HG03571 (cell line): ENCODE results near the gene ABCD3.
"Not testable (repeated sequence)": the region's sequence is repeated elsewhere in the genome, so short reads cannot be mapped to it uniquely, and the experiment has no call there.

Source experiments
- ATAC-seq: cut with Tn5 transposase; IDR thresholded peaks from one replicate; pipeline ENCODE4 v1.9.1; 2021; ENCODE audit not compliant: unreplicated experiment

ABCD3 gene

GRCh38 chr1:94411237-94411636 is 7.0 kb upstream of the ABCD3 start:
- peak; percentile 54 for ATAC-seq

- ATAC-seq = no peak
Observed at GRCh38 chr1:94413311-94413710, 4.9 kb upstream of the ABCD3 start.

- no peak for ATAC-seq
Observed at GRCh38 chr1:94416901-94417727, 1.1 kb upstream of the ABCD3 start.

- ATAC-seq = no peak
Observed at GRCh38 chr1:94417728-94417977, 536 bp upstream of the ABCD3 start.

- ATAC-seq = peak; percentile 27
Observed at GRCh38 chr1:94418664-94419655, 771 bp downstream of the ABCD3 start.

GRCh38 chr1:94422115-94422820 is 4.1 kb downstream of the ABCD3 start:
- no peak for ATAC-seq

GRCh38 chr1:94425821-94426484 is 7.8 kb downstream of the ABCD3 start:
- no peak for ATAC-seq

- not testable (repeated sequence) for ATAC-seq
Observed at GRCh38 chr1:94426485-94426870, 8.3 kb downstream of the ABCD3 start.

- ATAC-seq = no peak
Observed at GRCh38 chr1:94428441-94428840, 10.3 kb downstream of the ABCD3 start.

GRCh38 chr1:94428927-94429528 is 10.8 kb downstream of the ABCD3 start:
- not testable (repeated sequence) for ATAC-seq

- ATAC-seq = not testable (repeated sequence)
Observed at GRCh38 chr1:94430066-94430465, 11.9 kb downstream of the ABCD3 start.

- ATAC-seq = no peak
Observed at GRCh38 chr1:94433866-94434265, 15.7 kb downstream of the ABCD3 start.

- no peak for ATAC-seq
Observed at GRCh38 chr1:94434365-94435045, 16.3 kb downstream of the ABCD3 start.

- no peak for ATAC-seq
Observed at GRCh38 chr1:94438692-94439276, 20.6 kb downstream of the ABCD3 start.

- no peak for ATAC-seq
Observed at GRCh38 chr1:94440088-94440487, 21.9 kb downstream of the ABCD3 start.

- ATAC-seq = not testable (repeated sequence)
Observed at GRCh38 chr1:94443067-94443466, 24.9 kb downstream of the ABCD3 start.

- ATAC-seq = not testable (repeated sequence)
Observed at GRCh38 chr1:94444819-94445218, 26.6 kb downstream of the ABCD3 start.

GRCh38 chr1:94445733-94446132 is 27.5 kb downstream of the ABCD3 start:
- not testable (repeated sequence) for ATAC-seq

GRCh38 chr1:94446177-94446576 is 28.0 kb downstream of the ABCD3 start:
- ATAC-seq = not testable (repeated sequence)
